NB4 (cell line): ENCODE data around the gene PCP4.

Experiments used
- DNase-seq: peaks from one replicate; pipeline ENCODE4 v3.0.0; 2010; ENCODE audit warnings: low read depth
- H3K4me3 ChIP-seq: one replicate; pipeline ENCODE4 v1.5.1; 2011; ENCODE audit warnings: mild to moderate bottlenecking, low read depth, low read length, moderate library complexity
- CTCF ChIP-seq: IDR thresholded peaks from one replicate; pipeline ENCODE4 v1.5.1; 2012; ENCODE audit warnings: low read depth, low read length
- MYC ChIP-seq: IDR thresholded peaks from 2 replicates; pipeline ENCODE4 v1.6.1; 2011; ENCODE audit warnings: low read depth, low read length
- POLR2A ChIP-seq: IDR thresholded peaks from 2 replicates; pipeline ENCODE4 v1.6.1; 2011; ENCODE audit warnings: mild to moderate bottlenecking; ENCODE audit not compliant: insufficient read length; ENCODE audit errors: extremely low read depth
- TF ChIP-seq, protein P1 (sequence below): IDR thresholded peaks from 2 replicates; pipeline ENCODE4 v1.6.1; 2011; ENCODE audit warnings: low read depth, low read length

The PCP4 gene

DNA sequence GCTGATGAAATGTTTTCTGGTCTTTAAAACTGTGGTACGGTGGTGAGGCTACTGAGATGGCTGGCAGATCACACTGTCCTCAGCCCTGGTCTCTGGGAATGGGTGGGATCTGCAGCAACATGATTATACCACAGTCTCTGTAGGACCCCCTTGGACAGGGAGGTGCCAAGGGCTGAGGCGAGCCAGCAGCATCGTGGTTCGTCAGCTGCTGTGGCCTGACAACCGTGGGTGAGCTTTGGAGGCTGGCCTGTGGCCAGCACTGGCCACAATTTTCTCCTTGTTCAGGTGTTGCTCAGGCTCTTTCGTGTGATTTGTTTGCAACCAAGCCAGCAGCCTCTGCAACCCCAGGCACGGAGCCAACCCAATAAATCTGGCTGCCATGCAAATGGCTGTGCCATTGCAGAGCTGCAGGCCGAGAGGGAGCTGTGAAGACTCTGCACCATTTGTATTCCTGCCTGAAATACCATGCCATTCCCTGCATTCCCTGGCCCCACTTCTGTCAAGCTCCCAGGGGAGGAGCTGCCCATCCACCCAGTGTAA is 70.9 kb downstream of the PCP4 start:
- no peak for DNase-seq
- no peak overlapping the region for H3K4me3 ChIP-seq
- TF ChIP-seq POLR2A, result no peak
- TF ChIP-seq MYC, result no peak
- TF ChIP-seq, protein P1, sequence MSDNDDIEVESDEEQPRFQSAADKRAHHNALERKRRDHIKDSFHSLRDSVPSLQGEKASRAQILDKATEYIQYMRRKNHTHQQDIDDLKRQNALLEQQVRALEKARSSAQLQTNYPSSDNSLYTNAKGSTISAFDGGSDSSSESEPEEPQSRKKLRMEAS, result no peak
- TF ChIP-seq CTCF, result no peak

DNA sequence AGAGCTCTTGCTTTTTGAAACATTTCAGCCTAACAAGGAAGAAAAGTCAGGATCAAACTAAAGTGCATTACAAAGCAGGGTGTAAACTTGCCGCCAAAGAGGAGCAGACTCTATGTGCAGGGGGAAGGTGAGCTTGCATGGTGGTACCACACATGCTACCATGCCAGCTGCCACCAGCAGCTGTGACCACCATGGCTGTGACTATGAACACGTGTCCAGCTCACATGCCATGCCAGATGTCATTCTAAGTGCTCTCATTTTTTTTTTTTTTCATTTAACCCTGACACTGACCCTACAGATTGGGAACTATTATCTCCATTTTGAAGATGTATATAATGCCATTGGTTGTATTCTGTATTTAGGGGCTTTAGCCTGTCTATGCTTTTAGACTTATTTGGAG is 79.0 kb downstream of the PCP4 start:
- no peak overlapping the region for H3K4me3 ChIP-seq
- TF ChIP-seq POLR2A (no peak), CTCF (no peak), MYC (no peak)
- TF ChIP-seq, protein P1, result no peak
- DNase-seq, result no peak

- no peak for DNase-seq
- H3K4me3 ChIP-seq, result no peak overlapping the region
- TF ChIP-seq MYC, result no peak
- TF ChIP-seq POLR2A, result no peak
- TF ChIP-seq, protein P1, result no peak
- no peak for TF ChIP-seq CTCF
Measured at GRCh38 chr21:39947031-39947430, 79.8 kb downstream of the PCP4 start.

DNA sequence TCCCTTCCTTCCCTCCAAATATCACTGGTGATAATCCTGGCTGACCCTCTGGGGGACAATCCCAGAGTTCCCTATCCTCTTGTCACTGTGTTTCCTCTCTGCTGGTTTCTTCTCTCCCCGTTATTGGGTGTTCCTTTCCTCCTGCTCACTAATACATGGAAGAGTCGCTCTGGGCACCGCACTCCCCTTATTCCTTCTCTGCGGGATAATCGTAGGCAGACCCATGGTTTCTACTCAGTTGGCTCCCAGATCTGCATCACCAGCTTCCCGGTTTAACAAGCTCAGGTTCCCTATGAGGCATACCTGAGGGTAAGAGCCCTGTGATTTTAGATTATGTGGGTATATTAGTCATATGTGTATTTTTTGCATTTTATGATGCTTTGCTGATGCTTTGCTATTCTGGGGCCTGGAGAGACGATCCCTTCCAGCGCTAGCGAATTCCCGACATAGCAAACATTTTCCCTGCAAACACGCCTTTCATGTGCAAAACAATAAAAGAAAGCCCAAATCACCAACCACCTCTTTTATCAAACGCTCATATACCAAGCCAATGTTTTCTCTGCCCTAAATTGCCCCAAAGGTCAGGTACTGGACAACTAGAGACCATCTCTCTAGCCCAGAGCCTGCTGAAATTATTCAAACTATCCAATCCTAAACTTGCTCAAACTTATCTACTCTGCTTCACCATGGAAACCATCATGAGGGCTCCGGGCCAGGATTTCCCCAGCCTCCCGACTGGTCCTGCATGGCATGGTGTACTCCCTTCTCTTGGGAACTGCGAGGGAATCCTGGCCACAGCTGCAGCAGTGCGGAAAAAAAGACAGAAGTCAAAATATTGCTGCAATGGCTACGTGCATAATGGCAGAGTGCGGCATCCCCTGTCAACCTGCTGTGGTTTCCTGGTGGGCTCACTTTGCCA is 84.2 kb downstream of the PCP4 start:
- DNase-seq, result no peak
- TF ChIP-seq POLR2A, result no peak
- no peak for TF ChIP-seq CTCF
- no peak for TF ChIP-seq MYC
- TF ChIP-seq, protein P1, result no peak
- no peak overlapping the region for H3K4me3 ChIP-seq

DNA sequence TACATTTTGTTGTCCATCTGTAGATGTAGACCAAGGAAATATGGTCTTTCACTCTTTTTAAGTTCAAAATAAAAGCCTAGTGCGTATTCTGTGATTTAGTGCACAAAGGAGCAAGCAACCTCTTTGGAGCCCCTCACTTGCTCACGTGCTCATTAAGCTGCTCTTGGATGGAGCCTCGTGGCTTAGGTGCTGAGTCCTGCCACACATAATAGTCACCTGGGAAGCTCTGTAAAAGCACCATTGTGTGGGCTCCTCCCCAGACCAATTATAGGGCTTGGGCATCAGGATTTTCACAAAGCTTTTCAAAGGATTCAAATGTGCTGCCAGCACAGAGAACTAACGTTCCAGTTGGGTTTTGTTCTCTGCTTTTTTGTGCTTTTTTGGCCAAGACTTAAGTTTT is 85.0 kb downstream of the PCP4 start:
- H3K4me3 ChIP-seq, result no peak overlapping the region
- no peak for DNase-seq
- TF ChIP-seq MYC, result no peak
- TF ChIP-seq POLR2A, result no peak
- no peak for TF ChIP-seq CTCF
- TF ChIP-seq, protein P1, result no peak
